WTC11 (cell line): ENCODE data around the gene IGSF9. TPM values are rescaled to one million over a fixed set of nuclear protein-coding genes. Genes with fewer than 3 reads are reported as not detected.

ENCODE experiments used
- ATAC-seq: fragments of 200-7000 bp; cut with Tn5 transposase; 2 replicates; pipeline ENCODE4 v1.10.0; 2021; ENCODE audit warnings: mild to moderate bottlenecking, moderate library complexity
- CTCF ChIA-PET: fragments of 300-600 bp; sonication (Branson Sonifier 250); formaldehyde crosslinking; loops from one replicate; lab custom pipeline; 2021; ENCODE audit warnings: antibody characterized with exemption; lab: Charles Lee
- POLR2A ChIA-PET: fragments of 350-600 bp; sonication (Branson Sonifier 250); formaldehyde crosslinking; loops from one replicate; lab custom pipeline; 2021; ENCODE audit warnings: antibody characterized with exemption; lab: Charles Lee
- DNase-seq: peaks from one replicate; pipeline ENCODE4 v3.0.0; 2021; ENCODE audit warnings: low spot score
- H3K27ac Mint-ChIP-seq: 2 replicates; pipeline ENCODE4 v1.8.0; 2021; ENCODE audit warnings: mixed read lengths
- H3K27me3 Mint-ChIP-seq: 2 replicates; pipeline ENCODE4 v1.8.0; 2021; ENCODE audit warnings: low read depth, mild to moderate bottlenecking, moderate library complexity, mixed read lengths
- H3K36me3 Mint-ChIP-seq: 2 replicates; pipeline ENCODE4 v1.8.0; 2021; ENCODE audit warnings: mixed read lengths
- H3K4me1 Mint-ChIP-seq: 2 replicates; pipeline ENCODE4 v1.8.0; 2022; ENCODE audit warnings: mixed read lengths
- H3K4me3 Mint-ChIP-seq: 2 replicates; pipeline ENCODE4 v1.8.0; 2021; ENCODE audit warnings: mild to moderate bottlenecking, moderate library complexity, mixed read lengths
- H3K9me3 Mint-ChIP-seq: 2 replicates; pipeline ENCODE4 v1.8.0; 2021; ENCODE audit warnings: mixed read lengths
- AFF4 ChIP-seq: sonication (generic); formaldehyde crosslinking; IDR thresholded peaks from 2 replicates; pipeline ENCODE4 v1.8.1; 2023; ENCODE audit warnings: mild to moderate bottlenecking, missing genetic modification reagents, borderline replicate concordance
- ATF3 ChIP-seq: sonication (generic); formaldehyde crosslinking; conservative IDR thresholded peaks from 2 replicates; pipeline ENCODE4 v1.8.1; 2022; ENCODE audit warnings: mild to moderate bottlenecking, missing genetic modification reagents
- CBFB ChIP-seq: sonication (generic); formaldehyde crosslinking; IDR thresholded peaks from 2 replicates; pipeline ENCODE4 v1.8.1; 2022; ENCODE audit warnings: mild to moderate bottlenecking, low read depth, missing genetic modification reagents
- FOXP4 ChIP-seq: sonication (generic); formaldehyde crosslinking; IDR thresholded peaks from 2 replicates; pipeline ENCODE4 v1.8.0; 2022; ENCODE audit warnings: mild to moderate bottlenecking, missing genetic modification reagents
- HMGA2 ChIP-seq: fragments of 250-450 bp; sonication (Bioruptor Pico); IDR thresholded peaks from 2 replicates; pipeline ENCODE4 v1.4.0; 2021; ENCODE audit warnings: mild to moderate bottlenecking, moderate library complexity
- MLX ChIP-seq: sonication (generic); formaldehyde crosslinking; IDR thresholded peaks from 2 replicates; pipeline ENCODE4 v1.8.1; 2023; ENCODE audit warnings: mild to moderate bottlenecking, missing genetic modification reagents, moderate library complexity
- RELA ChIP-seq: sonication (generic); formaldehyde crosslinking; IDR thresholded peaks from 2 replicates; pipeline ENCODE4 v1.8.1; 2022; ENCODE audit warnings: missing genetic modification reagents, mild to moderate bottlenecking, borderline replicate concordance
- SOX15 ChIP-seq: fragments of 250-450 bp; sonication (Bioruptor Pico); IDR thresholded peaks from 2 replicates; pipeline ENCODE4 v1.9.0; 2021; ENCODE audit warnings: mild to moderate bottlenecking
- USF2 ChIP-seq: sonication (generic); formaldehyde crosslinking; IDR thresholded peaks from 2 replicates; pipeline ENCODE4 v1.8.1; 2023; ENCODE audit warnings: mild to moderate bottlenecking, missing genetic modification reagents, moderate library complexity
- ZNF121 ChIP-seq: sonication (generic); formaldehyde crosslinking; IDR thresholded peaks from 2 replicates; pipeline ENCODE4 v1.8.0; 2023; ENCODE audit warnings: missing genetic modification reagents
- ZNF281 ChIP-seq: sonication (generic); formaldehyde crosslinking; IDR thresholded peaks from 2 replicates; pipeline ENCODE4 v1.8.0; 2023; ENCODE audit warnings: mild to moderate bottlenecking, missing genetic modification reagents
- ZNF512 ChIP-seq: sonication (generic); formaldehyde crosslinking; IDR thresholded peaks from 2 replicates; pipeline ENCODE4 v1.8.1; 2022; ENCODE audit warnings: missing genetic modification reagents, borderline replicate concordance
- ZNF532 ChIP-seq: fragments of 250-450 bp; sonication (Bioruptor Pico); IDR thresholded peaks from 2 replicates; pipeline ENCODE4 v1.9.0; 2021; ENCODE audit warnings: mild to moderate bottlenecking, borderline replicate concordance
- total RNA-seq: library from RNA; stranded (reverse); gene quantifications from 3 replicates; pipeline ENCODE4 v1.2.3, GENCODE V29; 2021

The IGSF9 gene
- total RNA-seq, 1 experiment from 2014 or later, result 16.4 TPM

GRCh38 chr1:159939678-159940002 lies 5.8 kb downstream of the IGSF9 start (continued):
- TF ChIP-seq AFF4 (CRISPR knock-in tag) (no peak), ZNF512 (CRISPR knock-in tag) (no peak)
- TF ChIP-seq, all 79 proteins: peak for 0

GRCh38 chr1:159938905-159939677 lies 6.3 kb downstream of the IGSF9 start:
- DNase-seq (no peak), ATAC-seq (no peak)
- H3K36me3 Mint-ChIP-seq, result peaks cover 9% of the 10 kb centered on the region
- ChIA-PET POLR2A (no interaction called here), CTCF (interaction anchor here (2.2 to 10.6 kb wide), 2 partner anchors 65 to 68 kb away, joined by 6 to 202 read pairs; no protein-coding TSS in a partner anchor)
- peaks cover 49% of the 10 kb centered on the region for H3K4me1 Mint-ChIP-seq
- no peak overlapping the region for H3K4me3 Mint-ChIP-seq
- no peaks in the 10 kb centered on the region for H3K27me3 Mint-ChIP-seq
- peak; percentile 77 for TF ChIP-seq ZNF121 (CRISPR knock-in tag)
- TF ChIP-seq RELA (CRISPR knock-in tag), result no peak
- TF ChIP-seq FOXP4 (CRISPR knock-in tag), result no peak
- no peak for TF ChIP-seq SOX15
- no peak for TF ChIP-seq HMGA2 (CRISPR knock-in tag)
- TF ChIP-seq CBFB (CRISPR knock-in tag), result no peak
- TF ChIP-seq, all 79 proteins: peak for 1
- no peak overlapping the region for H3K27ac Mint-ChIP-seq
- no peaks in the 10 kb centered on the region for H3K9me3 Mint-ChIP-seq

GRCh38 chr1:159938211-159938852 lies 7.1 kb downstream of the IGSF9 start:
- peaks cover 16% of the 10 kb centered on the region for H3K36me3 Mint-ChIP-seq
- no peak overlapping the region for H3K4me3 Mint-ChIP-seq
- DNase-seq (no peak), ATAC-seq (no peak)
- ChIA-PET CTCF (interaction anchor here (1.5 to 10.6 kb wide), 4 partner anchors 15 to 69 kb away, joined by 3 to 202 read pairs (median 5); no protein-coding TSS in a partner anchor), POLR2A (no interaction called here)
- peaks cover 42% of the 10 kb centered on the region for H3K4me1 Mint-ChIP-seq
- 0 out of 2 replicates have a peak overlapping the region, but pooled peaks have one; percentile 4 for H3K27ac Mint-ChIP-seq
- no peaks in the 10 kb centered on the region for H3K27me3 Mint-ChIP-seq
- no peaks in the 10 kb centered on the region for H3K9me3 Mint-ChIP-seq
- TF ChIP-seq ZNF281 (CRISPR knock-in tag), result no peak
- TF ChIP-seq ZNF532 (CRISPR knock-in tag), result no peak
- TF ChIP-seq USF2, result no peak
- no peak for TF ChIP-seq ATF3 (CRISPR knock-in tag)
- no peak for TF ChIP-seq MLX (CRISPR knock-in tag)
